T-cell (primary cell): ENCODE results near the gene BCL2L1. TPM values are rescaled to one million over a fixed set of nuclear protein-coding genes. Genes with fewer than 3 reads are reported as not detected.
A peak's percentile ranks its signal among the peaks of the same experiment; 100 is the strongest.

ENCODE experiments used
- ATAC-seq, 4 experiments: fragments of 200-7000 bp in 3 of 4; fragments of 150-1000 bp in 1 of 4; cut with Tn5 transposase; replicated peaks in 1 of 4; 1 replicate in 3 of 4; 2 replicates in 1 of 4; pipeline ENCODE4 v1.10.0; 2021; ENCODE audit warnings: moderate library complexity in 3 of 4, mild to moderate bottlenecking in 2 of 4, moderate number of reproducible peaks in 1 of 4
- CTCF ChIA-PET, 2 donors: fragments of 300-600 bp; sonication (Branson Sonifier 250); formaldehyde crosslinking; loops; one replicate each; lab custom pipeline; 2022; ENCODE audit warnings: antibody characterized with exemption in 2 of 2; lab: Charles Lee
- POLR2A ChIA-PET, 2 donors: fragments of 300-600 bp; sonication (Branson Sonifier 250); formaldehyde crosslinking; loops; one replicate each; lab custom pipeline; 2022; ENCODE audit warnings: antibody characterized with exemption in 2 of 2; lab: Charles Lee
- DNase-seq, 35 experiments: peaks; one replicate each; pipeline versions ENCODE4 v3.0.0 to v3.0.0-alpha.2; 2013 to 2023
- H3K27ac ChIP-seq: one replicate; pipeline ENCODE4 v1.5.1; 2013; ENCODE audit warnings: low read length
- H3K27me3 ChIP-seq, 2 experiments: replicated peaks in 1 of 2; 1 replicate in 1 of 2; 2 replicates in 1 of 2; pipeline versions ENCODE4 v1.6.1 to v1.7.0; 2013; ENCODE audit warnings: low read length in 1 of 2, mixed read lengths in 1 of 2; ENCODE audit not compliant: control insufficient read depth in 2 of 2, insufficient read depth in 2 of 2; ENCODE audit errors: extremely low read depth in 1 of 2
- H3K36me3 ChIP-seq, 2 donors: 1 replicate in 1 of 2; 2 replicates in 1 of 2; pipeline versions ENCODE4 v1.6.1 to v1.7.0; 2013; ENCODE audit warnings: low read length in 1 of 2; ENCODE audit not compliant: control insufficient read depth in 2 of 2, insufficient read depth in 1 of 2; ENCODE audit errors: extremely low read depth in 1 of 2
- H3K4me1 ChIP-seq, 2 experiments: 1 replicate in 1 of 2; 2 replicates in 1 of 2; pipeline versions ENCODE4 v1.6.1 to v1.7.0; 2013; ENCODE audit warnings: low read length in 2 of 2, mixed read lengths in 1 of 2; ENCODE audit not compliant: insufficient read depth in 2 of 2, control insufficient read depth in 1 of 2; ENCODE audit errors: extremely low read depth in 1 of 2
- H3K4me3 ChIP-seq, 2 donors: 1 replicate in 1 of 2; 2 replicates in 1 of 2; pipeline versions ENCODE4 v1.5.1 to v1.7.0; 2013; ENCODE audit warnings: mild to moderate bottlenecking in 2 of 2, low read length in 1 of 2, moderate library complexity in 1 of 2; ENCODE audit not compliant: control insufficient read depth in 1 of 2; ENCODE audit errors: extremely low read depth in 1 of 2
- H3K9me3 ChIP-seq: 2 replicates; pipeline ENCODE4 v1.7.0; 2013
- H3K27ac Mint-ChIP-seq, 2 donors: one replicate each; pipeline ENCODE4 v1.8.0; 2020 to 2021; ENCODE audit warnings: mild to moderate bottlenecking in 2 of 2, mixed read lengths in 2 of 2
- H3K27me3 Mint-ChIP-seq, 2 donors: one replicate each; pipeline ENCODE4 v1.8.0; 2021 to 2022; ENCODE audit warnings: mixed read lengths in 2 of 2
- H3K36me3 Mint-ChIP-seq: one replicate; pipeline ENCODE4 v1.8.0; 2021; ENCODE audit warnings: mixed read lengths
- H3K4me1 Mint-ChIP-seq, 3 donors: one replicate each; pipeline ENCODE4 v1.8.0; 2020 to 2022; ENCODE audit warnings: mixed read lengths in 3 of 3, mild to moderate bottlenecking in 1 of 3
- H3K4me3 Mint-ChIP-seq, 3 donors: one replicate each; pipeline ENCODE4 v1.8.0; 2020 to 2022; ENCODE audit warnings: mild to moderate bottlenecking in 3 of 3, mixed read lengths in 3 of 3, moderate library complexity in 3 of 3
- H3K9me3 Mint-ChIP-seq, 3 donors: one replicate each; pipeline ENCODE4 v1.8.0; 2020 to 2022; ENCODE audit warnings: mixed read lengths in 3 of 3
- WGBS: methylation state at CpG from one replicate; pipeline ENCODE4 v1.1.5; 2013; ENCODE audit warnings: missing lambda C conversion rate; ENCODE audit not compliant: insufficient coverage; 5-methylcytosine and 5-hydroxymethylcytosine counted together
- total RNA-seq, 35 experiments: library from RNA in 6 of 35; stranded (reverse) in 6 of 35; fragments of 120-200 nt in 1 of 35; gene quantifications; one replicate each; pipeline versions ENCODE4 v1.2.1 to v1.2.4 and lab custom pipeline; 2013 to 2026

Gene BCL2L1
- total RNA-seq, 5 donors from 2014 or later (not counting 1 experiment from before 2014, with no cell fraction given): 26.6 to 33.8 (median 27.7) TPM

GRCh38 chr20:31680286-31681127 is 42.2 kb downstream of the BCL2L1 start:
- Mint-ChIP-seq H3K4me3 (peak overlapping the region in 1 of 3 donors; percentile 35), H3K36me3 (peaks cover 34% of the 10 kb centered on the region), H3K27ac (peak overlapping the region; percentile 96 to 99), H3K27me3 (no peaks in the 10 kb centered on the region), H3K4me1 (peaks cover 91 to 96% (median 95%) of the 10 kb centered on the region in 3 donors), H3K9me3 (no peaks in the 10 kb centered on the region)
- no peak overlapping the region for H3K4me3 ChIP-seq
- peaks cover 7 to 44% of the 10 kb centered on the region in 2 donors for H3K36me3 ChIP-seq
- H3K27ac ChIP-seq: peak overlapping the region; percentile 19
- ChIA-PET POLR2A (no interaction called here), CTCF (interaction anchor here (1.1 to 2.7 kb wide), 2 partner anchors 19 to 44 kb away, joined by 3 to 9 read pairs; no protein-coding TSS in a partner anchor)
- ATAC-seq (no peak), DNase-seq (no peak)
- no peaks in the 10 kb centered on the region for H3K9me3 ChIP-seq
- peaks cover 35 to 94% of the 10 kb centered on the region in 2 experiments for H3K4me1 ChIP-seq
- H3K27me3 ChIP-seq: no peaks in the 10 kb centered on the region
- WGBS: 80% methylated on average over 5 of the region's 7 CpGs

- H3K27ac Mint-ChIP-seq: peak overlapping the region; percentile 96 to 99
- H3K27me3 Mint-ChIP-seq: no peaks in the 10 kb centered on the region
- peaks cover 91 to 97% (median 96%) of the 10 kb centered on the region in 3 donors for H3K4me1 Mint-ChIP-seq
- DNase-seq: no peak
- Histone ChIP-seq H3K4me3 (no peak overlapping the region), H3K4me1 (peaks cover 37 to 94% of the 10 kb centered on the region in 2 experiments), H3K27ac (peak overlapping the region; percentile 71), H3K27me3 (no peaks in the 10 kb centered on the region), H3K9me3 (no peaks in the 10 kb centered on the region), H3K36me3 (peaks cover 7 to 44% of the 10 kb centered on the region in 2 donors)
- H3K9me3 Mint-ChIP-seq: no peaks in the 10 kb centered on the region
- WGBS: 90% methylated on average over 7 of the region's 9 CpGs
- H3K4me3 Mint-ChIP-seq: peak overlapping the region in 1 of 3 donors; percentile 99
- ATAC-seq: no peak
- CTCF ChIA-PET: interaction anchor here (1.1 to 2.7 kb wide), 2 partner anchors 18 to 44 kb away, joined by 3 to 9 read pairs; no protein-coding TSS in a partner anchor
- POLR2A ChIA-PET: no interaction called here
- H3K36me3 Mint-ChIP-seq: peaks cover 34% of the 10 kb centered on the region
These were observed 43.0 kb downstream of the BCL2L1 start for GRCh38 chr20:31679357-31680285.

GRCh38 chr20:31678389-31679356 is 44.0 kb downstream of the BCL2L1 start:
- H3K36me3 ChIP-seq: peaks cover 7 to 44% of the 10 kb centered on the region in 2 donors
- no peaks in the 10 kb centered on the region for H3K27me3 ChIP-seq
- peak overlapping the region; percentile 71 for H3K27ac ChIP-seq
- peak overlapping the region; percentile 96 to 99 for H3K27ac Mint-ChIP-seq
- H3K4me3 ChIP-seq: no peak overlapping the region
- H3K4me3 Mint-ChIP-seq: peak overlapping the region in 1 of 3 donors; percentile 99
- H3K9me3 ChIP-seq: no peaks in the 10 kb centered on the region
- H3K9me3 Mint-ChIP-seq: no peaks in the 10 kb centered on the region
- no peak for DNase-seq
- ATAC-seq: no peak
- POLR2A ChIA-PET: interaction anchor here in 1 of 2 donors (0.6 kb wide), 1 partner anchor 74 kb away, joined by 4 read pairs; no protein-coding TSS in a partner anchor
- H3K36me3 Mint-ChIP-seq: peaks cover 34% of the 10 kb centered on the region
- peaks cover 41 to 95% of the 10 kb centered on the region in 2 experiments for H3K4me1 ChIP-seq
- WGBS: 62% methylated on average over 5 of the region's 9 CpGs
- CTCF ChIA-PET: interaction anchor here in 1 of 2 donors (0.8 to 2.7 kb wide), 2 partner anchors 18 to 45 kb away, joined by 3 to 9 read pairs; no protein-coding TSS in a partner anchor
- no peaks in the 10 kb centered on the region for H3K27me3 Mint-ChIP-seq
- peaks cover 91 to 97% (median 96%) of the 10 kb centered on the region in 3 donors for H3K4me1 Mint-ChIP-seq

- H3K4me3 ChIP-seq: no peak overlapping the region
- no peak for ATAC-seq
- Mint-ChIP-seq H3K4me1 (peaks cover 86 to 92% (median 91%) of the 10 kb centered on the region in 3 donors), H3K27me3 (no peaks in the 10 kb centered on the region), H3K36me3 (peaks cover 29% of the 10 kb centered on the region), H3K9me3 (no peaks in the 10 kb centered on the region), H3K4me3 (peak overlapping the region in 2 of 3 donors; percentile 21 to 99), H3K27ac (peak overlapping the region; percentile 96 to 99)
- peaks cover 7 to 38% of the 10 kb centered on the region in 2 donors for H3K36me3 ChIP-seq
- DNase-seq: no peak
- H3K9me3 ChIP-seq: no peaks in the 10 kb centered on the region
- ChIA-PET POLR2A (interaction anchor here in 1 of 2 donors (0.6 kb wide), 1 partner anchor 73 kb away, joined by 4 read pairs; no protein-coding TSS in a partner anchor), CTCF (interaction anchor here (0.5 to 0.8 kb wide), 2 partner anchors 17 to 110 kb away, joined by 3 read pairs; no protein-coding TSS in a partner anchor)
- WGBS: no CpG with 5 or more reads among the region's 2 CpGs
- H3K4me1 ChIP-seq: peaks cover 43 to 98% of the 10 kb centered on the region in 2 experiments
- H3K27me3 ChIP-seq: no peaks in the 10 kb centered on the region
- H3K27ac ChIP-seq: peak overlapping the region; percentile 71
These were observed 45.0 kb downstream of the BCL2L1 start for GRCh38 chr20:31677553-31678260.

- DNase-seq (no peak), ATAC-seq (no peak)
- H3K9me3 Mint-ChIP-seq: no peaks in the 10 kb centered on the region
- H3K4me1 ChIP-seq: peaks cover 43 to 93% of the 10 kb centered on the region in 2 experiments
- H3K27ac ChIP-seq: peak overlapping the region; percentile 89
- peaks cover 81 to 87% (median 86%) of the 10 kb centered on the region in 3 donors for H3K4me1 Mint-ChIP-seq
- WGBS: 100% methylated on average over 1 of the region's 7 CpGs
- H3K9me3 ChIP-seq: no peaks in the 10 kb centered on the region
- H3K27me3 Mint-ChIP-seq: no peaks in the 10 kb centered on the region
- CTCF ChIA-PET: interaction anchor here in 1 of 2 donors (0.8 to 3.6 kb wide), 4 partner anchors 8 to 64 kb away, joined by 3 to 36 read pairs (median 4); no protein-coding TSS in a partner anchor
- peak overlapping the region; percentile 96 to 99 for H3K27ac Mint-ChIP-seq
- H3K27me3 ChIP-seq: no peaks in the 10 kb centered on the region
- peak overlapping the region; percentile 96 to 99 (median 96) for H3K4me3 Mint-ChIP-seq
- peaks cover 7 to 34% of the 10 kb centered on the region in 2 donors for H3K36me3 ChIP-seq
- H3K36me3 Mint-ChIP-seq: peaks cover 28% of the 10 kb centered on the region
- H3K4me3 ChIP-seq: no peak overlapping the region
- POLR2A ChIA-PET: interaction anchor here in 1 of 2 donors (0.6 kb wide), 1 partner anchor 11 kb away, joined by 7 read pairs; no protein-coding TSS in a partner anchor
These were observed 46.1 kb downstream of the BCL2L1 start for GRCh38 chr20:31676609-31676989.
